Fibroblast of villous mesenchyme (primary cell): Measurements from ENCODE around the gene IRGC. TPM values are rescaled to one million over a fixed set of nuclear protein-coding genes. Genes with fewer than 3 reads are reported as not detected.

Experiments used
- DNase-seq: peaks from one replicate; pipeline ENCODE4 v3.0.0-alpha.2; 2010; ENCODE audit warnings: low read depth
- H3K4me3 ChIP-seq: 2 replicates; pipeline ENCODE4 v1.5.1; 2011; ENCODE audit warnings: low read depth, mild to moderate bottlenecking, low read length
- CTCF ChIP-seq: IDR thresholded peaks from 2 replicates; pipeline ENCODE4 v1.5.1; 2012; ENCODE audit warnings: low read depth, mild to moderate bottlenecking, low read length; ENCODE audit not compliant: insufficient read depth
- total RNA-seq: library from RNA; depleted of rRNA; stranded (reverse); fragments of >200 nt; gene quantifications from 2 replicates; pipeline ENCODE4 v1.2.3, GENCODE V29; 2012

Gene IRGC
- total RNA-seq, 1 donor: not detected

DNA sequence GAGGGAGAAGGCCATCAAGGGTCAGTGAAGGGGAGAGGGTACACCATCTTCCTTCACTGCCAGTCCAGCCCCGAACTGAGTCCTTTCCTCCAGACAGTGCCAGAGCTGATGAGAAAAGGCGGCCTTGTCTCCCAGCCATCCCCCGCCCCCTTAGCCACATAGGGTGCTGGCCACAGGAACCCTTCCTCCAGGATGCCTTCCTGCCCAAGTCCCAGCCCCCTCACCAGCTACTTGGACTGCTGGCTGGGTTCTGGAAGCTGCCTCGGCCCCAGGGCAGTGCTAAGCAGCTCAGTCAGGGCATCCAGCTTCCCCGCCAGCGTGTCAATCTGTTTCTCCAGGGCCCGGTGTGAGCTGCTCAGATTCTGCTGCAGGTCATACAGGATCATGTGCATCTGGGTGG, 51.4 kb downstream of the IRGC start:
- DNase-seq: no peak
- TF ChIP-seq CTCF: no peak
- no peak overlapping the region for H3K4me3 ChIP-seq

DNA sequence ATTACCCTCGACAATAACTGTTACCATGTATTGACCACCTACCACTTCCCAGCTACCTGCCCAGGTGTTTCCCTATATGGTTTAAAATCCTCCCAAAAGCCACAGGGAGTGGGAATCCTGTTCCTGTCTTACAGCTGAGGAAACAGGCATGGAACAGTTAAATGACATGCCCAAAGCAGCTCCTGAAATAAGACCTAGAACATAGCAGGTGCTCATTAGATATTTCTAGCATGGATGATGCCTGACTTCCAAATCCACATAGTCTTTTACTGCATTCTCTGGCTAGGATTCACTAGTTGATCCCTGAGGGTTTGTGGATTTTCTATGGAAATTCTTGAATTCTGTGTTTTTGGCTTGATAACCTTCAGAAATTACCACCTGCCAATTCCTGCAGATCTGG, 51.9 kb downstream of the IRGC start:
- DNase-seq: no peak
- H3K4me3 ChIP-seq: no peak overlapping the region
- TF ChIP-seq CTCF: no peak

DNA sequence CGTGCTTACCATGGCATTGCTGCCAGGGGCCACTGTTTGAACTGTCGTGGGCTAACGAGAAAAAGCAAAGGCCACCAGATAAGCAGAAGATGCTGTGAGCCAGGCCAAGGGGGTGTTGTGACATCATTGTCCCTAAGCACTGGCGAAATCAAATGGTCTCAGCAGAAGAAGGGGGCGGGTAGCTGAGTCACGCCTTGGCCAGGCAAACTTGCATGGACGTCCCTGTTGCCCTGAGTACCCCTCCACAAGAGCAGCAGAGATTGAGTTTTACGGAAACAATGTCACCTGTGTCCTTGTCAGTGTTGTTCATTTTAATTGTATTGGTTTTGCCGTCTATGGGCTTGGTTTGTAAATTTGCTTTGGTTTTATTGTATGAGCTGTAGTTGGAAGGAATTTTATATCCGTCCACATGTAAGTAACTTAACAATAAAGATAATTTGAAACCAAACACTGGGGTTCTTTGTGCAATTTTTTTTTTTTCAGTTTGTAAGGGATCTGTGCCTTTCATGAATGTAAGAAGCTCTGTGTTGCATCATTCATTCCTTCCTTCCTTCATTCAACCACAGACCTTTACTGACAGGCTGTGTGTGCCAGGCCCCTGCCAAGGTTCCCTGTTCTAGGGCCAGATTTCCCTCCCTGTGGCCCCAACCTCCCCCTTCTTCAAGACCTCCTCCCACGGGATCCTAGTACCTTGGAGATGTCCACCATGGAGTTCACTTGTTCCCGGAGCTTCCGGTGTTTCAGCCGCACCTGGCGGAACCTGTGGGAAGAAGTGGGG, 52.6 kb downstream of the IRGC start:
- no peak for DNase-seq
- no peak for TF ChIP-seq CTCF
- no peak overlapping the region for H3K4me3 ChIP-seq

- DNase-seq: no peak
Observed at GRCh38 chr19:43769256-43769655, 53.4 kb downstream of the IRGC start.

More at GRCh38 chr19:43769256-43769655, 53.4 kb downstream of the IRGC start:
- H3K4me3 ChIP-seq: no peak overlapping the region
- TF ChIP-seq CTCF: no peak

Other genes with a start within 250 kb of the IRGC start
- gene PHLDB3, start 211.3 kb upstream of the IRGC start, total RNA-seq: 8.7 and 13.4 TPM in 2 replicates
- 113 and 121 TPM in 2 replicates for gene ETHE1, start 188.9 kb upstream of the IRGC start, total RNA-seq
- under 0.01 and 0.64 TPM in 2 replicates for gene ZNF575, start 182.9 kb upstream of the IRGC start, total RNA-seq
- gene XRCC1, start 140.5 kb upstream of the IRGC start, total RNA-seq: 22.9 and 28.9 TPM in 2 replicates
- gene PINLYP, start 140.3 kb upstream of the IRGC start, total RNA-seq: 3.5 TPM in 2 replicates
- 27.7 and 35.4 TPM in 2 replicates for gene IRGQ, start 119.9 kb upstream of the IRGC start, total RNA-seq
- 9.0 and 9.9 TPM in 2 replicates for gene ZNF576, start 119.5 kb upstream of the IRGC start, total RNA-seq
- gene SRRM5, start 104.0 kb upstream of the IRGC start, total RNA-seq: under 0.01 TPM in 2 replicates
- 25.0 and 31.9 TPM in 2 replicates for gene ZNF428, start 96.4 kb upstream of the IRGC start, total RNA-seq
- gene CADM4, start 76.2 kb upstream of the IRGC start, total RNA-seq: 7.7 and 22.0 TPM in 2 replicates
- 56.6 and 76.3 TPM in 2 replicates for gene PLAUR, start 45.9 kb upstream of the IRGC start, total RNA-seq
- gene SMG9, start 38.9 kb downstream of the IRGC start, total RNA-seq: 13.0 and 14.5 TPM in 2 replicates
- 0.43 TPM in 1 of 2 replicates, not detected in the other for gene KCNN4, start 64.9 kb downstream of the IRGC start, total RNA-seq
- gene LYPD5, start 86.4 kb downstream of the IRGC start, total RNA-seq: under 0.01 and 0.43 TPM in 2 replicates
- gene ZNF283, start 111.2 kb downstream of the IRGC start, total RNA-seq: 10.6 and 29.8 TPM in 2 replicates
- gene ZNF404, start 167.9 kb downstream of the IRGC start, total RNA-seq: 0.97 and 3.0 TPM in 2 replicates
- 18.4 and 25.5 TPM in 2 replicates for gene ZNF45, start 219.2 kb downstream of the IRGC start, total RNA-seq
- 7.4 and 10.4 TPM in 2 replicates for gene ZNF221, start 235.2 kb downstream of the IRGC start, total RNA-seq